HEK293 (cell line): Measurements from ENCODE around the gene ZNF223.

Experiments
- CTCF ChIA-PET: fragments of 350-600 bp; formaldehyde crosslinking; extraction: SDS; loops from one replicate; lab custom pipeline; 2021; ENCODE audit warnings: antibody characterized with exemption; lab: Yijun Ruan, JAX
- POLR2A ChIA-PET: fragments of 300-600 bp; formaldehyde crosslinking; extraction: SDS; loops from one replicate; lab custom pipeline; 2020; ENCODE audit warnings: antibody characterized with exemption, inconsistent platforms; lab: Yijun Ruan, JAX
- H3K27ac ChIP-seq: fragments of 200-500 bp; sonication (Bioruptor generic); 2 replicates; pipeline ENCODE4 v1.5.1; 2014; ENCODE audit warnings: low read depth, low read length, control low read depth, inconsistent platforms; ENCODE audit errors: extremely low read depth
- H3K36me3 ChIP-seq, 2 experiments: fragments of 200-500 bp in 1 of 2; sonication (Bioruptor generic) in 1 of 2; 1 replicate in 1 of 2; 2 replicates in 1 of 2; pipeline ENCODE4 v1.5.1; 2014 to 2017; ENCODE audit warnings: inconsistent platforms in 2 of 2, low read length in 2 of 2; ENCODE audit not compliant: control insufficient read depth in 2 of 2, insufficient read depth in 1 of 2
- H3K4me1 ChIP-seq: fragments of 200-500 bp; sonication (Bioruptor generic); 2 replicates; pipeline ENCODE4 v1.5.1; 2014; ENCODE audit warnings: mild to moderate bottlenecking, low read length, inconsistent platforms; ENCODE audit not compliant: control insufficient read depth, insufficient read depth
- H3K4me3 ChIP-seq: 2 replicates; pipeline ENCODE4 v1.5.1; 2011; ENCODE audit warnings: low read depth, mild to moderate bottlenecking, control low read depth, low read length, moderate library complexity
- H3K9me3 ChIP-seq: fragments of 200-500 bp; sonication (Bioruptor generic); 2 replicates; pipeline ENCODE4 v1.5.1; 2014; ENCODE audit warnings: low read depth, low read length, inconsistent platforms; ENCODE audit not compliant: control insufficient read depth, insufficient read depth
- GLIS1 ChIP-seq: fragments of 450-650 bp; formaldehyde crosslinking; IDR thresholded peaks from 2 replicates; pipeline ENCODE4 v1.5.1; 2016; ENCODE audit warnings: missing biosample characterization, missing genetic modification characterization
- KLF1 ChIP-seq: fragments of 450-650 bp; formaldehyde crosslinking; IDR thresholded peaks from 2 replicates; pipeline ENCODE4 v1.5.1; 2016; ENCODE audit warnings: missing biosample characterization, missing genetic modification characterization
- KLF10 ChIP-seq: fragments of 450-650 bp; IDR thresholded peaks from 2 replicates; pipeline ENCODE4 v1.5.1; 2018; ENCODE audit warnings: missing biosample characterization, mild to moderate bottlenecking, missing genetic modification characterization
- OSR2 ChIP-seq: fragments of 450-650 bp; formaldehyde crosslinking; IDR thresholded peaks from 2 replicates; pipeline ENCODE4 v1.5.1; 2016; ENCODE audit warnings: missing biosample characterization, missing genetic modification characterization
- OVOL3 ChIP-seq: fragments of 450-650 bp; formaldehyde crosslinking; IDR thresholded peaks from 2 replicates; pipeline ENCODE4 v1.5.1; 2016; ENCODE audit warnings: missing biosample characterization, missing genetic modification characterization
- REPIN1 ChIP-seq: fragments of 450-650 bp; formaldehyde crosslinking; IDR thresholded peaks from 2 replicates; pipeline ENCODE4 v1.5.1; 2017; ENCODE audit warnings: missing biosample characterization, missing genetic modification characterization, low read depth
- SCRT1 ChIP-seq: fragments of 450-650 bp; formaldehyde crosslinking; IDR thresholded peaks from 2 replicates; pipeline ENCODE4 v1.5.1; 2016; ENCODE audit warnings: missing biosample characterization, missing genetic modification characterization, borderline replicate concordance
- SCRT2 ChIP-seq: fragments of 450-650 bp; formaldehyde crosslinking; IDR thresholded peaks from 2 replicates; pipeline ENCODE4 v1.5.1; 2016; ENCODE audit warnings: missing biosample characterization, missing genetic modification characterization
- SP2 ChIP-seq: fragments of 450-650 bp; formaldehyde crosslinking; IDR thresholded peaks from 2 replicates; pipeline ENCODE4 v1.5.1; 2016; ENCODE audit warnings: missing biosample characterization, missing genetic modification characterization
- ZBTB17 ChIP-seq: fragments of 450-650 bp; formaldehyde crosslinking; IDR thresholded peaks from 2 replicates; pipeline ENCODE4 v1.5.1; 2016; ENCODE audit warnings: missing biosample characterization, missing genetic modification characterization
- ZBTB7A ChIP-seq: fragments of 450-650 bp; formaldehyde crosslinking; IDR thresholded peaks from 2 replicates; pipeline ENCODE4 v1.5.1; 2016; ENCODE audit warnings: low read depth, missing biosample characterization, missing genetic modification characterization
- ZEB2 ChIP-seq: fragments of 450-650 bp; formaldehyde crosslinking; IDR thresholded peaks from 2 replicates; pipeline ENCODE4 v1.5.1; 2016; ENCODE audit warnings: missing biosample characterization, missing genetic modification characterization
- ZNF121 ChIP-seq: fragments of 450-650 bp; formaldehyde crosslinking; IDR thresholded peaks from 2 replicates; pipeline ENCODE4 v1.5.1; 2016; ENCODE audit warnings: missing biosample characterization, missing genetic modification characterization
- ZNF16 ChIP-seq: fragments of 450-650 bp; formaldehyde crosslinking; IDR thresholded peaks from 2 replicates; pipeline ENCODE4 v1.5.1; 2016; ENCODE audit warnings: low read depth, missing biosample characterization, missing genetic modification characterization
- ZNF169 ChIP-seq: fragments of 450-650 bp; formaldehyde crosslinking; IDR thresholded peaks from 2 replicates; pipeline ENCODE4 v1.5.1; 2016; ENCODE audit warnings: missing biosample characterization, missing genetic modification characterization
- ZNF2 ChIP-seq: fragments of 450-650 bp; formaldehyde crosslinking; IDR thresholded peaks from 2 replicates; pipeline ENCODE4 v1.5.1; 2016; ENCODE audit warnings: missing biosample characterization, missing genetic modification characterization
- ZNF266 ChIP-seq: fragments of 450-650 bp; formaldehyde crosslinking; IDR thresholded peaks from 2 replicates; pipeline ENCODE4 v1.5.1; 2016; ENCODE audit warnings: missing biosample characterization, missing genetic modification characterization, low read depth
- ZNF292 ChIP-seq: fragments of 450-650 bp; formaldehyde crosslinking; IDR thresholded peaks from 2 replicates; pipeline ENCODE4 v1.5.1; 2016; ENCODE audit warnings: low read depth, missing biosample characterization, missing genetic modification characterization, borderline replicate concordance
- ZNF354C ChIP-seq: fragments of 450-650 bp; formaldehyde crosslinking; IDR thresholded peaks from 2 replicates; pipeline ENCODE4 v1.5.1; 2016; ENCODE audit warnings: missing biosample characterization, missing genetic modification characterization, low read depth, borderline replicate concordance
- ZNF514 ChIP-seq: fragments of 450-650 bp; formaldehyde crosslinking; IDR thresholded peaks from 2 replicates; pipeline ENCODE4 v1.5.1; 2016; ENCODE audit warnings: missing biosample characterization, missing genetic modification characterization
- ZNF521 ChIP-seq: fragments of 450-650 bp; formaldehyde crosslinking; IDR thresholded peaks from 2 replicates; pipeline ENCODE4 v1.5.1; 2017; ENCODE audit warnings: missing biosample characterization, mild to moderate bottlenecking, missing genetic modification characterization
- ZNF585B ChIP-seq: fragments of 450-650 bp; formaldehyde crosslinking; IDR thresholded peaks from 2 replicates; pipeline ENCODE4 v1.5.1; 2016; ENCODE audit warnings: missing biosample characterization, missing genetic modification characterization
- ZNF621 ChIP-seq: fragments of 450-650 bp; formaldehyde crosslinking; IDR thresholded peaks from 2 replicates; pipeline ENCODE4 v1.5.1; 2017; ENCODE audit warnings: missing biosample characterization, missing genetic modification characterization
- ZNF624 ChIP-seq: fragments of 450-650 bp; formaldehyde crosslinking; IDR thresholded peaks from 2 replicates; pipeline ENCODE4 v1.5.1; 2017; ENCODE audit warnings: missing biosample characterization, missing genetic modification characterization
- ZNF654 ChIP-seq: fragments of 450-650 bp; formaldehyde crosslinking; IDR thresholded peaks from 2 replicates; pipeline ENCODE4 v1.5.1; 2016; ENCODE audit warnings: low read depth, missing biosample characterization, missing genetic modification characterization
- ZSCAN23 ChIP-seq: fragments of 450-650 bp; formaldehyde crosslinking; IDR thresholded peaks from 2 replicates; pipeline ENCODE4 v1.5.1; 2016; ENCODE audit warnings: missing biosample characterization, missing genetic modification characterization
- TF ChIP-seq, protein P1 (sequence below): fragments of 450-650 bp; formaldehyde crosslinking; IDR thresholded peaks from 2 replicates; pipeline ENCODE4 v1.5.1; 2016; ENCODE audit warnings: missing biosample characterization, missing genetic modification characterization
- TF ChIP-seq, protein P2 (sequence below): IDR thresholded peaks from 2 replicates; pipeline ENCODE4 v1.6.1; 2011; ENCODE audit warnings: mild to moderate bottlenecking, low read depth, low read length, borderline replicate concordance
- TF ChIP-seq, protein P3 (sequence below): fragments of 450-650 bp; formaldehyde crosslinking; IDR thresholded peaks from 2 replicates; pipeline ENCODE4 v1.5.1; 2016; ENCODE audit warnings: missing biosample characterization, missing genetic modification characterization

Gene ZNF223

DNA sequence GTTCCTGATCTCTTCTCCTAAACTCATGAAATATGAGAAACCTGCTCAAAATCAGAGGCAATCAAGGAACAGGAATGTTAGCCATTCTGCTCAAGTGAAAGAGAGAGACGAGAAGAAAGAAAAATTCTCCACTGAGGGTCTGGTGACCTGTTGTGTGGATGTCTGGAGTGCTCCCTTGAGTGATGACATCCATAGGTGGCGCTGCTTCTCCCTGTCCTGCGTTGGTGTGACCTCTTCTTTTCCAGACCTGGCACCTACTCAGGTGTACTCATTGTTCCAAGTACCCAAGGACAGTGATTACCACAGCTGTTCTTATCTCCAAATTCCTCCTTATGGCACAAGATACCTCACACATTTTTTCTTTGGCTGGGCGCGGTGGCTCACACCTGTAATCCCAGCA, 4.0 kb downstream of the ZNF223 start:
- no peak overlapping the region for H3K4me3 ChIP-seq
- TF ChIP-seq ZNF654 (tag by site-specific recombination) (0 out of 2 replicates have a peak, but pooled peaks have one; percentile 2), KLF10 (no peak)
- ChIA-PET CTCF (interaction anchor here (0.6 kb wide), 1 partner anchor 135 kb away, joined by 3 read pairs; no protein-coding TSS in a partner anchor), POLR2A (no interaction called here)
- H3K36me3 ChIP-seq = peaks cover 53 to 70% of the 10 kb centered on the region in 2 experiments
- peaks cover 14% of the 10 kb centered on the region for H3K4me1 ChIP-seq
- peaks cover 4% of the 10 kb centered on the region for H3K9me3 ChIP-seq
- H3K27ac ChIP-seq = no peak overlapping the region

DNA sequence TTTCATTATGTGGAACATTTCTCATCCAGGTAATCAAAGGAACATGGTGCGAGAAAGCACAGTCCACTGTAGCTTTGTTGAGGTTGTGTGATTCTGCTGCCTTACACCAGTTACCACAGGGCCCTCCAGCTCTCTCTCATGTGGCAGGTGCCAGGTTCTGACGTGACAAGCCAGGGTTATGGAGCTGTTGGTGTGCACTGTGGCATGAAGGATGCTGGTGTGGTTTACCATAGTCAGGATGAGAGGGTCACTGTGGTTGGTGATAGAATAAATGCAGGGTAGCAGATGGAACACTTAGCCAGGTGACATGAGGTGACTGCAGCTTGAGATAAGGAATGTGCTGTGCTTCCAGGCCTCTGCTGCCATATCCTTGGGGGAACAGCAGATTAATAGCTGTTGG, 7.4 kb downstream of the ZNF223 start:
- POLR2A ChIA-PET = no interaction called here
- H3K4me1 ChIP-seq = no peaks in the 10 kb centered on the region
- no peak overlapping the region for H3K4me3 ChIP-seq
- TF ChIP-seq OVOL3 (tag by site-specific recombination) (no peak), ZNF621 (tag by site-specific recombination) (no peak), ZNF514 (no peak), ZNF121 (no peak)
- H3K27ac ChIP-seq = no peak overlapping the region
- H3K36me3 ChIP-seq = peaks cover 86 to 99% of the 10 kb centered on the region in 2 experiments
- H3K9me3 ChIP-seq = peaks cover 4% of the 10 kb centered on the region
- CTCF ChIA-PET = interaction anchor here (0.6 to 1.0 kb wide), 2 partner anchors 35 to 192 kb away, joined by 3 to 4 read pairs; no protein-coding TSS in a partner anchor

DNA sequence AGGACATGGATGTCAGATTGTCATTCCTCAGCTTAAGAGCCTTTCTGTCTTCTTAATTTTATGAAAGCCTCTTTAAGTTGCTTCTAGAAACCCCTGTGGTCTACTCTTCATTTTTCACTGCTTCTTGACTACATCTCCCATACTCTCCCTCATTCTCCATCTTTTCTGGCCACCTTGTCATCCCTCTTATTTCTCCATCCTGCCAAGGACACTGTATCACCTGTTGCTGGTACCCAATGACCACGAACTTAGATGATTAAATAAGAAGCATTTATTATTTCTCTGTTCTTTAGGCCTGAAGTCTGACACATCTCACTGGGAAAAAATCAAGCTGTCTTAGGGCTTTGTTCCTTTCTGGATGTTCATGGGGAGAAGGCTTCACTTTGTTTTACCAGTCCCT, 9.2 kb downstream of the ZNF223 start:
- peaks cover 13% of the 10 kb centered on the region for H3K9me3 ChIP-seq
- TF ChIP-seq KLF1 (tag by site-specific recombination) (no peak), ZNF266 (tag by site-specific recombination) (no peak), ZSCAN23 (no peak), SCRT1 (peak; percentile 85), ZNF624 (tag by site-specific recombination) (no peak), OSR2 (tag by site-specific recombination) (no peak), ZNF354C (no peak), ZBTB7A (tag by site-specific recombination) (no peak), SCRT2 (tag by site-specific recombination) (peak; percentile 96)
- TF ChIP-seq, protein P1, sequence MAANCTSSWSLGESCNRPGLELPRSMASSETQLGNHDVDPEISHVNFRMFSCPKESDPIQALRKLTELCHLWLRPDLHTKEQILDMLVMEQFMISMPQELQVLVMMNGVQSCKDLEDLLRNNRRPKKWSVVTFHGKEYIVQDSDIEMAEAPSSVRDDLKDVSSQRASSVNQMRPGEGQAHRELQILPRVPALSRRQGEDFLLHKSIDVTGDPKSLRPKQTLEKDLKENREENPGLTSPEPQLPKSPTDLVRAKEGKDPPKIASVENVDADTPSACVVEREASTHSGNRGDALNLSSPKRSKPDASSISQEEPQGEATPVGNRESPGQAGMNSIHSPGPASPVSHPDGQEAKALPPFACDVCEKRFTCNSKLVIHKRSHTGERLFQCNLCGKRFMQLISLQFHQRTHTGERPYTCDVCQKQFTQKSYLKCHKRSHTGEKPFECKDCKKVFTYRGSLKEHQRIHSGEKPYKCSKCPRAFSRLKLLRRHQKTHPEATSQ = no peak
- peaks cover 85 to 99% of the 10 kb centered on the region in 2 experiments for H3K36me3 ChIP-seq
- no peaks in the 10 kb centered on the region for H3K4me1 ChIP-seq
- ChIA-PET CTCF (no interaction called here), POLR2A (no interaction called here)
- H3K27ac ChIP-seq = no peak overlapping the region
- H3K4me3 ChIP-seq = no peak overlapping the region

DNA sequence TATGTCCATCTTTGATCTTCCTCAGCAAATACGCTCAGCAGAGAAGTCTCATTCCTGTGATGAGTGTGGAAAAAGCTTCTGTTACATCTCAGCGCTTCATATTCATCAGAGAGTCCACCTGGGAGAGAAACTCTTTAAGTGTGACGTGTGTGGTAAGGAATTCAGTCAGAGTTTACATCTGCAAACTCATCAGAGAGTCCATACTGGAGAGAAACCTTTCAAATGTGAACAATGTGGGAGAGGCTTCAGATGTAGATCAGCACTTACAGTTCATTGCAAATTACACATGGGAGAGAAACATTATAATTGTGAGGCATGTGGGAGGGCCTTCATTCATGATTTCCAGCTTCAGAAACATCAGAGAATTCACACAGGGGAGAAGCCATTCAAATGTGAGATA, 14.5 kb downstream of the ZNF223 start:
- ChIA-PET POLR2A (no interaction called here), CTCF (interaction anchor here (0.5 kb wide), 1 partner anchor 1069 kb away, joined by 6 read pairs; no protein-coding TSS in a partner anchor)
- Histone ChIP-seq H3K36me3 (peaks cover 61 to 80% of the 10 kb centered on the region in 2 experiments), H3K4me3 (no peak overlapping the region), H3K4me1 (peaks cover 1% of the 10 kb centered on the region), H3K27ac (no peak overlapping the region), H3K9me3 (peaks cover 37% of the 10 kb centered on the region)
- TF ChIP-seq ZBTB17 (tag by site-specific recombination) (no peak), ZNF621 (tag by site-specific recombination) (no peak), REPIN1 (tag by site-specific recombination) (no peak), ZNF292 (tag by site-specific recombination) (no peak), ZSCAN23 (no peak), ZNF169 (tag by site-specific recombination) (no peak), ZNF16 (tag by site-specific recombination) (no peak), SP2 (tag by site-specific recombination) (no peak), ZNF521 (tag by site-specific recombination) (no peak), GLIS1 (tag by site-specific recombination) (no peak), ZNF2 (tag by site-specific recombination) (no peak), ZEB2 (no peak), ZNF585B (no peak)
- TF ChIP-seq, protein P2, sequence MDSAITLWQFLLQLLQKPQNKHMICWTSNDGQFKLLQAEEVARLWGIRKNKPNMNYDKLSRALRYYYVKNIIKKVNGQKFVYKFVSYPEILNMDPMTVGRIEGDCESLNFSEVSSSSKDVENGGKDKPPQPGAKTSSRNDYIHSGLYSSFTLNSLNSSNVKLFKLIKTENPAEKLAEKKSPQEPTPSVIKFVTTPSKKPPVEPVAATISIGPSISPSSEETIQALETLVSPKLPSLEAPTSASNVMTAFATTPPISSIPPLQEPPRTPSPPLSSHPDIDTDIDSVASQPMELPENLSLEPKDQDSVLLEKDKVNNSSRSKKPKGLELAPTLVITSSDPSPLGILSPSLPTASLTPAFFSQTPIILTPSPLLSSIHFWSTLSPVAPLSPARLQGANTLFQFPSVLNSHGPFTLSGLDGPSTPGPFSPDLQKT = no peak
- TF ChIP-seq, protein P3, sequence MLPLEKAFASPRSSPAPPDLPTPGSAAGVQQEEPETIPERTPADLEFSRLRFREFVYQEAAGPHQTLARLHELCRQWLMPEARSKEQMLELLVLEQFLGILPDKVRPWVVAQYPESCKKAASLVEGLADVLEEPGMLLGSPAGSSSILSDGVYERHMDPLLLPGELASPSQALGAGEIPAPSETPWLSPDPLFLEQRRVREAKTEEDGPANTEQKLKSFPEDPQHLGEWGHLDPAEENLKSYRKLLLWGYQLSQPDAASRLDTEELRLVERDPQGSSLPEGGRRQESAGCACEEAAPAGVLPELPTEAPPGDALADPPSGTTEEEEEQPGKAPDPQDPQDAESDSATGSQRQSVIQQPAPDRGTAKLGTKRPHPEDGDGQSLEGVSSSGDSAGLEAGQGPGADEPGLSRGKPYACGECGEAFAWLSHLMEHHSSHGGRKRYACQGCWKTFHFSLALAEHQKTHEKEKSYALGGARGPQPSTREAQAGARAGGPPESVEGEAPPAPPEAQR (tag by site-specific recombination) = no peak
